DOHH2 (cell line): Measurements from ENCODE around the gene EXOC3L2.
"Not testable (repeated sequence)": the region's sequence is repeated elsewhere in the genome, so short reads cannot be mapped to it uniquely, and the experiment has no call there.

Experiments used
- H3F3A ChIP-seq: fragments of 200-600 bp; sonication (generic), shearing (Covaris generic); 2 replicates; pipeline ENCODE4 v1.6.0; 2016; ENCODE audit warnings: antibody characterized with exemption, mild to moderate bottlenecking; ENCODE audit not compliant: control insufficient read depth, insufficient read depth
- H3K27ac ChIP-seq: fragments of 200-600 bp; sonication (generic); 2 replicates; pipeline ENCODE4 v1.5.1; 2014; ENCODE audit warnings: low read depth, mild to moderate bottlenecking, low read length, moderate library complexity
- H3K27me3 ChIP-seq: fragments of 200-600 bp; sonication (generic); 2 replicates; pipeline ENCODE4 v1.6.1; 2014; ENCODE audit warnings: mild to moderate bottlenecking, low read length, mixed read lengths; ENCODE audit not compliant: control insufficient read depth
- H3K36me3 ChIP-seq: fragments of 200-600 bp; sonication (generic); 2 replicates; pipeline ENCODE4 v1.6.1; 2014; ENCODE audit warnings: mild to moderate bottlenecking, low read length, moderate library complexity, mixed read lengths; ENCODE audit not compliant: control insufficient read depth
- H3K4me1 ChIP-seq: fragments of 200-600 bp; sonication (generic); 2 replicates; pipeline ENCODE4 v1.6.1; 2014; ENCODE audit warnings: mild to moderate bottlenecking, low read length, mixed read lengths; ENCODE audit not compliant: control insufficient read depth
- H3K4me2 ChIP-seq: fragments of 200-600 bp; sonication (generic); 2 replicates; pipeline ENCODE4 v1.6.0; 2014; ENCODE audit warnings: mild to moderate bottlenecking, low read length, moderate library complexity
- H3K4me3 ChIP-seq: fragments of 200-600 bp; sonication (generic); 2 replicates; pipeline ENCODE4 v1.5.1; 2014; ENCODE audit warnings: mild to moderate bottlenecking, low read length, mixed read lengths
- H3K79me2 ChIP-seq: fragments of 200-600 bp; sonication (generic); 2 replicates; pipeline ENCODE4 v1.6.1; 2014; ENCODE audit warnings: mild to moderate bottlenecking, low read length, mixed read lengths; ENCODE audit not compliant: control insufficient read depth
- H3K9me2 ChIP-seq: fragments of 200-600 bp; sonication (generic); replicated peaks from 2 replicates; pipeline ENCODE4 v1.6.1; 2014; ENCODE audit warnings: mild to moderate bottlenecking, low read length, mixed read lengths; ENCODE audit not compliant: control insufficient read depth
- H3K9me3 ChIP-seq: fragments of 200-600 bp; sonication (generic); 2 replicates; pipeline ENCODE4 v1.6.1; 2014; ENCODE audit warnings: antibody characterized with exemption, low read length, mixed read lengths; ENCODE audit not compliant: control insufficient read depth, insufficient read depth
- H4K20me1 ChIP-seq: fragments of 200-600 bp; sonication (generic); 2 replicates; pipeline ENCODE4 v1.6.0; 2014; ENCODE audit warnings: low read depth, mild to moderate bottlenecking, antibody characterized with exemption, low read length, moderate library complexity; ENCODE audit not compliant: control insufficient read depth, insufficient read depth
- CTCF ChIP-seq: fragments of 200-600 bp; sonication (generic); IDR thresholded peaks from one replicate; pipeline ENCODE4 v1.5.1; 2014; ENCODE audit warnings: antibody characterized with exemption, mild to moderate bottlenecking, low read depth, low read length; ENCODE audit not compliant: poor library complexity, severe bottlenecking
- EZH2phosphoT487 ChIP-seq: fragments of 200-600 bp; sonication (generic); IDR thresholded peaks from 2 replicates; pipeline ENCODE4 v1.6.1; 2017; ENCODE audit warnings: borderline replicate concordance, mild to moderate bottlenecking, antibody characterized with exemption, low read length, moderate library complexity, mixed read lengths

Gene EXOC3L2

DNA sequence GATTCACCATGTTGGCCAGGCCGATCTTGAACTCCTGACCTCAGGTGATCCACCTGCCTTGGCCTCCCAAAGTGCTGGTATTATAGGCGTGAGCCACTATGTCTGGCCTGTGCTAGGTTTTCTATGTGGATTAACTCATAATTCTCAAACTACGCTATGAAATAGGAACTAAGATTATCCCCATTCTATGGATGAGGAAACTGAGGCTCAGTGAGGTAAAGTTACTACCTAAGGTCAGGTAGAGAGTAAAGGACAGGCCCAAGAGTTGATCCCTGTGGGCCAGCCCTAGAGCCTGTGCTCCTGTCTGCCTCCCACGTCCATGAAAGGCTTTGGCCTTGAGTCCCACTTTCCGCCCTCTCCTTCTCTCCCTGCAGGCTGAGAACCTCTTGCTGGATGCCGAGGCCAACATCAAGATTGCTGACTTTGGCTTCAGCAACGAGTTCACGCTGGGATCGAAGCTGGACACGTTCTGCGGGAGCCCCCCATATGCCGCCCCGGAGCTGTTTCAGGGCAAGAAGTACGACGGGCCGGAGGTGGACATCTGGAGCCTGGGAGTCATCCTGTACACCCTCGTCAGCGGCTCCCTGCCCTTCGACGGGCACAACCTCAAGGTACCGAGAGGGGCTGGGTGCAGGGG lies 26.0 kb upstream of the EXOC3L2 start:
- Histone ChIP-seq H4K20me1 (no peaks in the 10 kb centered on the region), H3K4me1 (peaks cover 4% of the 10 kb centered on the region), H3K36me3 (no peaks in the 10 kb centered on the region), H3K27me3 (no peaks in the 10 kb centered on the region), H3K4me2 (no peak overlapping the region), H3K9me3 (no peaks in the 10 kb centered on the region), H3K4me3 (no peak overlapping the region), H3K9me2 (no peaks in the 10 kb centered on the region), H3K27ac (no peak overlapping the region), H3F3A (no peaks in the 10 kb centered on the region), H3K79me2 (no peaks in the 10 kb centered on the region)
- TF ChIP-seq CTCF (no peak), EZH2phosphoT487 (no peak)

- not testable (repeated sequence) for H3K9me3 ChIP-seq, H3F3A ChIP-seq, H4K20me1 ChIP-seq, H3K4me3 ChIP-seq, H3K4me2 ChIP-seq, H3K4me1 ChIP-seq, H3K36me3 ChIP-seq, H3K9me2 ChIP-seq, H3K27ac ChIP-seq, H3K27me3 ChIP-seq, H3K79me2 ChIP-seq
Observed at GRCh38 chr19:45269939-45270338, 24.7 kb upstream of the EXOC3L2 start.

DNA sequence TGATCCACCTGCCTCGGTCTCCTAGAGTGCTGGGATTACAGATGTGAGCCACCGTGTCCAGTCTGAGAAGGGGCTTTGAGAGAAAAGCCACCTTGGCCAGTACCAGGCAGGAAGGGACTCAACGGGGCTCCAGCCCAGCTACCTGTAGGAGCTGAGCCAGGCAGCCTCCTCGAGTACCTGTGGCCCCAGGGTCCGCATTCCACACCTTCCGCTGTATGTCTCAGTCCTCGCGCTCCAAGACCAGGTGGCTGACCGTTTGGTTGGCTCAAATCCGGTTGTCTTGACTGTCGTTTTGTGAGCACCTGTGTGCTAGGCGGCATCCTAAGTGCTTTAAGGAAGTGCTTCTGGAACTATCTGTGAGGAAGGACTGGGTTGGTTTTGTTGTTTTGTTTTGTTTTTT lies 22.1 kb upstream of the EXOC3L2 start:
- H3K27ac ChIP-seq: no peak overlapping the region
- no peaks in the 10 kb centered on the region for H3K79me2 ChIP-seq
- H3K4me1 ChIP-seq: no peaks in the 10 kb centered on the region
- H3F3A ChIP-seq: no peaks in the 10 kb centered on the region
- H3K9me3 ChIP-seq: no peaks in the 10 kb centered on the region
- no peak overlapping the region for H3K4me3 ChIP-seq
- TF ChIP-seq CTCF (no peak), EZH2phosphoT487 (no peak)
- no peaks in the 10 kb centered on the region for H3K9me2 ChIP-seq
- H3K4me2 ChIP-seq: no peak overlapping the region
- no peaks in the 10 kb centered on the region for H3K36me3 ChIP-seq
- H3K27me3 ChIP-seq: no peaks in the 10 kb centered on the region
- no peaks in the 10 kb centered on the region for H4K20me1 ChIP-seq

DNA sequence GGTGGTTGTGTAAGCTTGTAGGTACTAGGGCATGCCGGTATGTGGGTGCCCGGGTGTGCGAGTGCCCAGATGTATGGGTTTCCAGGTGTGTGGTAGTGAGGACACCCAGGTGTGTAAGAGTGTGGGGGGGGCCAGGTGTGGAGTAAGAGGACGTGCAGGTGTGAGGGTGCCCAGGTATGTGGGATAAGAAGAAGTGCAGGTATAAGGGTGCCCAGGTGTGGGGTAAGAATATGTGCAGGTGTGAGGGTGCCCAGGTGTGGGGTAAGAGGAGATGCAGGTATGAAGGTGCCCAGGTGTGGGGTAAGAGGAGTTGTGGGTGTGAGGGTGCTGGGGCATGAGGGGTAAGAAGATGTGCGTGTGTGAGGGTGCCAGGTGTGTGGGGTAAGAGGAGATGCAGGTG lies 20.2 kb upstream of the EXOC3L2 start:
- Histone ChIP-seq H3K4me3 (no peak overlapping the region), H3K27me3 (no peaks in the 10 kb centered on the region), H4K20me1 (no peaks in the 10 kb centered on the region), H3K4me1 (no peaks in the 10 kb centered on the region), H3K79me2 (no peaks in the 10 kb centered on the region), H3K9me2 (no peaks in the 10 kb centered on the region), H3F3A (no peaks in the 10 kb centered on the region), H3K4me2 (no peak overlapping the region), H3K36me3 (no peaks in the 10 kb centered on the region), H3K9me3 (no peaks in the 10 kb centered on the region), H3K27ac (no peak overlapping the region)
- TF ChIP-seq EZH2phosphoT487 (no peak), CTCF (no peak)
